Measurements from ENCODE around the gene PCOLCE2.

Gene PCOLCE2

GRCh38 chr3:142863930-142864920 is 24.7 kb downstream of the PCOLCE2 start:
- DNase-seq: peak; percentile 45

DNA sequence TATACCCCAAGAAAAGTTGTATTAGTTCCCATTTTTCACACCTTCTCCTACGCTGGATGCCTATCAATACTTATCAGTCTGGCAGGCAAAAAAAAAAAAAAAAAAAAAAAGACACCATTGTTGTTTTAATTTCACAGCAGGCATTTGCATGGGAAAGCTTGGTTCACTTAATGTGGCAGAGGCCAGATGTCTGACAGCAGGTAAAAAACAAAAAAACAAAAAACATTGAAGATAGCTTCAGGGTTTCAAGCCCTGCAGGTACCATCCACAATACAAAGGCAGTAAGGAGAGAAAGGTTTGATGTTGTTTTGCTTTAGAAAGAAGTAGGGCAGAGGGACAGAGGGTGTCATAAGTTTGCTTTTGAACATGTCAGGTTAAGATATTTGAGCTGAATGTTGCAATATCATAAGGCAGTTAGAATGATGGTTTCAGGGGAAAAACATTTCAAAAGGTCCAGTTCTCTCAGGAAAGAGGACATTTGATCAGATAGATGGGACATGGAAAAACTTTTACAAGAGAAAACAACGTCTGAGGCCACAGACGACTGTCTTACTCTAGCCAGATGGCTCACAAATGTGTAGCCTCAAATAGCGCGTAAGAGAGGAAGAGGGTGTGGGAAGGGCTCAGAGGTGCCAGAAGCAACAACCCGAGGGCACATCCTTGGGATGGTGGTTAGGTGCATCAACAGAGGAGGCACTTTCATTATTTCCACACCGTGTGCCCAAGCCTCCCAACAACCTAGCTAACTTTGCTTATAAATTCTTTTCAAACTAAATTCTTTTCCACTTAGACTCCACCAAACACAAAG is 25.7 kb downstream of the PCOLCE2 start:
- peak; percentile 64 for DNase-seq

DNA sequence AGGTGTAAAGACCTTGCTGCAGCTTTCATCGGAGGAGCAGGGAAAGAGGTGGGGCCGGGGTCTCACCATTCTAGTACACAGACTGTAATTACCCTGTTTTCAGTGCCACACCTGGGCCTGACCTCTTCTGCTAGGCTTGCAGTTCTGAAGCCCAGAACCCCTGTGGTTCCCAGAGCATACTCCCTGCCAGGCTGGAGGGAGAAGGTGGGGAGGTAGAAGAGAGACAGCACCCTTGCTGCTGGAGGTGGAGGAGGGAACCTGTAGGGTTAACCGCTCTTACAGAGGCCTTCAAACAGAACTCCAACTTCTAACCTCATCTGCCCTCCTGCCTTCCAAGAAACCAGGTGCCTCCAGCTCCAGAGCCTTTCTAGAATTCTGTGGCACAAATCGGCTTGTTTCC is 27.0 kb downstream of the PCOLCE2 start:
- DNase-seq: no peak

GRCh38 chr3:142858043-142858442 is 30.8 kb downstream of the PCOLCE2 start:
- DNase-seq: no peak

DNA sequence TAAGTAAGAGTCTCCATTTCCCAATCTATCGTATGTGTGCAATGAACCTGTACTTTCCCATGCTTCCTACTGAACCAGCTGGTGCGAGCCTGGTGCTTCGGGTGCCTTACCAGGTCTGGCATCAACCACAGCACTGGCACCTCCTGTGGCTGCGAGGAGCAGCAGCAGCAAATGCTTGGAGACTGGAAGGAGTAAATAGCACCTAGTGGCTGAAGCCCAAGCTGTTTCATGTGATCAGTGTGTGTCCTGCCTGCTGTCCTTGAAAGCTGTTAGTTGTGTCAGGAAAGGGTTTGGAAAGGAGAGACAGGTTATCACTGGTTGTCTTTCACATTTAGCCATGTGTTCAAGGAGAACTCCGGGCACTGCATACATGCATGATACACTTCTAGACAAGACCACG is 31.8 kb downstream of the PCOLCE2 start:
- no peak for DNase-seq

- DNase-seq: peak; percentile 74
Measured at GRCh38 chr3:142853270-142854168, 35.4 kb downstream of the PCOLCE2 start.

GRCh38 chr3:142852009-142852408 is 36.9 kb downstream of the PCOLCE2 start:
- DNase-seq: no peak

DNA sequence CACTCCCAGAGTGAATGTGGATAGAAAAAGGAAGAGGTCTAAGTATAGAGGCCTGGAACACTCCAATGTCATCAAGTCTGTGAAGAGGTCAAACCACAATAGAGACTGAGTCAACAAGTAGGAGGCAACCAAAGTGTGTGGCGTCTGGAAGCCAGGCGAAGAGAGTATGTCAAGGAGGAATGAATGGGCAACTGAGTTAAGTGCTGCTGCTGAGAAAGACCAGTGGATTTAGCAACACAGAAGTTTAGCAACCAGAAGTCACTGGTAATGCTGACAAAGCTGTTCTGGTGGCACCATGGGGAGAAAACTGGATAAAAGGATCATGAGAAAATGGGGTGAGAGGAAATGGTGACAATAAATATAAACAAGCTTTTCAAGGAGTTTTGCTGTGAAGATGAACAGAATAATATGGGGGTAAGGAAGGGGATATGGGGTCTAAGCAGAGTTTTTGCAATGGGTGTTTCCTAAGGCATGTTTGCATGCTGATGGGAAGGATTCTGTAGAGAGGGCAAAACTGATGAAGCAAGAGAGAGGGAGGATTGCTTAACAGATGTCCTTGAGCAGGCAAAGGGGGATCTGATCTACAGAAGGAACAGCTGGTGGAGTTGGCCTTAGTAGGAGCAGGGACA is 38.4 kb downstream of the PCOLCE2 start:
- DNase-seq: peak; percentile 84

DNA sequence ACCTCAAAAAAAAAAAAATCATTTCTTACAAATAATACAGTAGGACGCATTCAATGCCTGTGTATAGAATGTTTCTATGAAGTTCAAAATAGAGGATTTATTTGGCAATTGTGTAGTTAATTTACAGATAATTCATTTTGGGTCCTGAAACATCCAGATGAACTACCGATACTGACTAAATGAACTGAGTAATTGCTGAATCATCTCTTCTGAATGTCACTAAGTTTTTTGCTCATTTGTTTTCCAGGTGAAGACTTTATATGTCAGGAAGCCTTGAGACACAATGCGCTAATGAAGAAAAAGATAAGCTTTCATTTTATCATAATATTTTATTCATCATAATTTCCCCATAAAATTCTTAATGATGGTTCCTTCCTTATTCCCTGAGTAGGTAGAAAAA is 39.7 kb downstream of the PCOLCE2 start:
- no peak for DNase-seq

DNA sequence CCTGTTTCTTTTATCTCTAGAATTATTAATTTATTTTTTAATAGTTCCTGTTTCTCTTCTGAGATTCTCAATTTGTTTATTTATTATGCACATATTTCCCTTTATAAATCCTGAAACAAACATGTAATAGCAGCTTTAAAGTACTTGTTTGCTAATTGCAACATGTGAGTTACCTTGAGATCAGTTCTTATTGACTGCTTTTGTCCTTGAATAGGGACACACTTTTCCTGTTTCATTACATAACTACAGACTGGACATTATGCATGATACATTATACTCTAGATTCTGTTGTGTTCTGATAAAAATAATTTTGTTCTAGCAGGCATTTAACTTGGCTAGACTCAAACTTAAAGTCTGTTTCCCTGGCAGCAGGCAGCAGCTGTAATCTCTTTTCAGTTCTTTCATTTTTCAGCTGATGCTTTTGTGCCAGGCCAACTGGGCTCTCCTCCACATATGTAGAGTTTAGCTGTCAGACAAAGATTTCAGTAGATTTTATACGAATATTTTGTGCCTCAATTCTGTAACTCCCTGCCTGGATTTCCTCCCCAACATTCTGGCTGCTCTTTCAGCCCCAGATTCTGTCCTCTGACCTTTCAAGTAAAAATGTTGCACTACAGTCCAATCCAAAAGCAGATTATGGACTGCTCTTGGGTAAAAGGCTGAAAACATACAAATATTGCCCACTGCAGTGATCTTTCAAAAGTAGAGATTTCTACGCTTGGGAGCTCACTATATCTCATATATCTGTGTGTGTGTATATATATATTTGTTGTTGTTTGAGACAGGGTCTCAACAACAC is 41.9 kb downstream of the PCOLCE2 start:
- no peak for DNase-seq

GRCh38 chr3:142844339-142844977 is 44.4 kb downstream of the PCOLCE2 start:
- peak; percentile 50 for DNase-seq

GRCh38 chr3:142839831-142840230 is 49.1 kb downstream of the PCOLCE2 start:
- DNase-seq: no peak

DNA sequence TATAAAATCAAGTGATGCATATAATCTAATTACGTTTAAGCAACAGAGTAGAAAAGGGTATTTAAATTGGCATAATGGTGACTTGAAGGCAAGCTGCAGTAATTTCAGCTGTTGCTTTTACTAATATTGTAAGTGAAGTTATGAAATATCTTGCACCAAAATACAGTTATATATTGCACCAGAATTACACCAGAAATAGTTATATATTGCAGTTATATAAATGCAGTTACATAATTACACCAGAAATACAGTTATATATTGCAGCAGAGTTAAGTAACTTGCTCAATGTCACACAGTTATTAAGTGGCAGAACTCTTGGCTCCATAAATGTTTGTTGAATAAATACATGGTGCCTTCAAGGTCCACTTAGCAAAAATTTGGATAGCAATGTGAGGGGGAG is 51.4 kb downstream of the PCOLCE2 start:
- DNase-seq: no peak

- DNase-seq: peak; percentile 67
Measured at GRCh38 chr3:142828703-142829305, 60.1 kb downstream of the PCOLCE2 start.

DNA sequence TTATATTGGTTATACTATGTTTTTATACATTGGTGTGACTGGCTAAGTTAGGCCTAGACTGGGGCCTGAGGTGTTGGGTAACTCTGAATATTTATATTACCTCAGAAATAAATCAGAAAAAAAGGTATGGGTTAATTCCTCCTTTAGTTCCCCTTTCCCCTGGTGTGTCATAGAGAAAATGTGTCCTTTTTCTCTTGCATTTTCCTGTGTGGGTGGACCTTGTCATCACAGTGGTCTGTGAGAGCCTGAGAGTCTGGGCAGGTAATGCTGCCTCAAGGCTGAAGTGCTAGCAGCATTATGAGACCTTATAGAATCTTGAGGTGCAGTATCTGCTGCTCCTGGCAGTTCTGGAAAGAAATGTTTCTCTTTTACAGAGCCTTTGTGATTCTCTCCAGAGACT is 69.7 kb downstream of the PCOLCE2 start:
- no peak for DNase-seq

DNA sequence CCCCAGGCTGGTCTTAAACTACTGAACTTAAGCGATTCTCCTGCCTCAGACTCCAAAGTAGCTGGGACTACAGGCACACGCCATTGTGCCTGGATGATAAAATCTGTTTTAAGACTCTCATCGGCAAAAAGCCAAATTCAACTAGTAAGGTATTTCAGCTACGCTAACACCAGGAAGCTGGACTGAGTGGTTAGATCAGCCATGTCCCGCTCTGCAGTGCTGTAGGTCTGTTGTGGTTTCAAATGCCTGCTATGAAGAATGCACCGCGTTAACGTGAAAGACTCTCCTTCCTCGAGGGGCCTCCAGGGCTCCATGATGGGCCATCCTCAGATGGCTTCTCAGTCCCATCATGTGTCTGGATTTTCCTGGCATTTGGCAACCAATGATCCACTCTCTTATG is 70.2 kb downstream of the PCOLCE2 start:
- DNase-seq: peak; percentile 30

GRCh38 chr3:142817897-142818296 is 71.0 kb downstream of the PCOLCE2 start:
- peak; percentile 15 for DNase-seq

- DNase-seq: no peak
Measured at GRCh38 chr3:142817356-142817755, 71.5 kb downstream of the PCOLCE2 start.

DNA sequence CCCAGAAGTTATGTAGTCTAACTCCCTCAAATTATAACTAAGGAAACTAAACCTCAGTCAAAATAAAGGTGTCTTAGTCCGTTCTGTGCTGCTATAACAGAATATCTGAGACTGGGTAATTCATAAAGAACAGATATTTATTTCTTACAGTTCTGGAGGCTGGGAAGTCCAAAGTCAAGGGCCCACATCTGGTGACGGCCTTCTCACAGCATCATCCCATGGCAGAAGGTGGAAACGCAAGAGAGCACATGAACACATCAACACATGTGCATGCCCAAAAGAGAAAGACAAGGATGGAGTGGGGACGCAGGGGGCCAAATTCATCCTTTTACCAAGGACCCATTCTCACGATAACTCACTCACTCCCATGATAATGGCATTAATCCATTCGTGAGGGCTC is 73.1 kb downstream of the PCOLCE2 start:
- no peak for DNase-seq

DNA sequence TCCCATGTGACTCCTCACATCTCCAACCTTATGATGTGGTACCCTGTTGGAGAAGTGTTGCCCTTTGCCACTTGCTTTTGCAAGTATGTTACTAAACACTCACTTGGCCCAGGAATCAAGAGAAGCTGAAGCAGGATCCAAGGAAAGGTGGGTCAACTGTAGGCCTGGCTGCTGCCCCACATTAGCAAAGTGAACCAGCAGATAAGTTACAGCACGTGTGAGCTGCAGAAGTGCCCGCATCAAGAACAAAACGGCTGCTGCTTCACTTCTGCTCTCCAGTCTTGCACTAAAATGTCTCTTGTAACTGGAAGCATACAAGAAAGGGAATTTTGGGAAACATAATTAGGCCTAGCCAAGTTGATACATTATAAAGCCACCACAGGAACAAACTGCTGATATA is 79.6 kb downstream of the PCOLCE2 start:
- DNase-seq: no peak
